Breast epithelium (tissue), 3 donors: ENCODE data around the gene GRIN3A.

Experiments used
- POLR2A ChIP-seq: fragments of 450-650 bp; IDR thresholded peaks from one replicate; pipeline ENCODE4 v1.6.1; 2016; ENCODE audit warnings: antibody characterized with exemption, mild to moderate bottlenecking, moderate library complexity
- POLR2AphosphoS5 ChIP-seq, 3 donors: sonication (generic); formaldehyde crosslinking; IDR thresholded peaks; one replicate each; pipeline ENCODE4 v1.6.1; 2017; ENCODE audit warnings: antibody characterized with exemption in 3 of 3
- TF ChIP-seq, protein P1 (sequence below), 3 donors: fragments of 450-650 bp; IDR thresholded peaks; one replicate each; pipeline ENCODE4 v1.5.1; 2016 to 2017; ENCODE audit warnings: antibody characterized with exemption in 3 of 3, mild to moderate bottlenecking in 3 of 3, moderate library complexity in 3 of 3

DNA sequence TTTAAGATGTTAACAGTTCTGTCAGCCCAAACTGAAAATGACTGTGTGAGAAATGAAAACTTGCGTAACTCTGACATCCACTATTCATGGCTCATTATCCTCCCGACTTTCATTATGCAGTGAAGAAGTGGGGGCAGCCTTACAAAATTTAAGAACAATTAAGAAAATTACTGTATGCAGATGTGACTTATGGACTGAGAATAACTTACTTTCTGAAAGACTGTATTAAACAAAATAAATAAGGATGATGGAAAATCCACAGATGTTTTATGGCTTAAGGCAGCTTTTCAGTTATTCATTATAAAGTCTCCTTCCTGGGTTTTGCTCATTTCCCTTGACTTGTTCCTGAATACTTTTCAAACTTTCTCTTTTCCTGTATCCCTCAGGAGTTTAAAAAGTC, 55.2 kb downstream of the GRIN3A start:
- TF ChIP-seq, protein P1, sequence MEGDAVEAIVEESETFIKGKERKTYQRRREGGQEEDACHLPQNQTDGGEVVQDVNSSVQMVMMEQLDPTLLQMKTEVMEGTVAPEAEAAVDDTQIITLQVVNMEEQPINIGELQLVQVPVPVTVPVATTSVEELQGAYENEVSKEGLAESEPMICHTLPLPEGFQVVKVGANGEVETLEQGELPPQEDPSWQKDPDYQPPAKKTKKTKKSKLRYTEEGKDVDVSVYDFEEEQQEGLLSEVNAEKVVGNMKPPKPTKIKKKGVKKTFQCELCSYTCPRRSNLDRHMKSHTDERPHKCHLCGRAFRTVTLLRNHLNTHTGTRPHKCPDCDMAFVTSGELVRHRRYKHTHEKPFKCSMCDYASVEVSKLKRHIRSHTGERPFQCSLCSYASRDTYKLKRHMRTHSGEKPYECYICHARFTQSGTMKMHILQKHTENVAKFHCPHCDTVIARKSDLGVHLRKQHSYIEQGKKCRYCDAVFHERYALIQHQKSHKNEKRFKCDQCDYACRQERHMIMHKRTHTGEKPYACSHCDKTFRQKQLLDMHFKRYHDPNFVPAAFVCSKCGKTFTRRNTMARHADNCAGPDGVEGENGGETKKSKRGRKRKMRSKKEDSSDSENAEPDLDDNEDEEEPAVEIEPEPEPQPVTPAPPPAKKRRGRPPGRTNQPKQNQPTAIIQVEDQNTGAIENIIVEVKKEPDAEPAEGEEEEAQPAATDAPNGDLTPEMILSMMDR (IDR thresholded peaks at IDR 0.05): no peak
- no peak for TF ChIP-seq POLR2A
- TF ChIP-seq POLR2AphosphoS5 (IDR thresholded peaks at IDR 0.05): no peak
